Uterus (tissue), 2 donors: ENCODE measurements around the gene MRPL14.

ENCODE experiments used
- CTCF ChIP-seq, 4 experiments: fragments of 200-600 bp in 2 of 4; fragments of 450-650 bp in 2 of 4; sonication (generic) in 2 of 4; IDR thresholded peaks; one replicate each; pipeline ENCODE4 v1.5.1; 2016 to 2019; ENCODE audit warnings: antibody characterized with exemption in 4 of 4, mild to moderate bottlenecking in 2 of 4, moderate library complexity in 1 of 4
- POLR2A ChIP-seq, 2 donors: fragments of 450-650 bp; IDR thresholded peaks; one replicate each; pipeline ENCODE4 v1.6.1; 2016; ENCODE audit warnings: antibody characterized with exemption in 2 of 2, mild to moderate bottlenecking in 1 of 2, moderate library complexity in 1 of 2

GRCh38 chr6:44154067-44154466 is 26.8 kb upstream of the MRPL14 start:
- no peak for TF ChIP-seq CTCF (IDR thresholded peaks at IDR 0.05)
- TF ChIP-seq POLR2A (IDR thresholded peaks at IDR 0.05): no peak
